Activated naive CD4-positive, alpha-beta T cell treated with anti-CD3 and anti-CD28 coated beads, Interleukin-2, amount 50 U/mL, for 24 hours (primary cell): ENCODE data around the gene CHCHD1.
"Not testable (repeated sequence)": the region's sequence is repeated elsewhere in the genome, so short reads cannot be mapped to it uniquely, and the experiment has no call there.

Experiments
- H3K27ac Mint-ChIP-seq: one replicate; pipeline ENCODE4 v1.8.0; 2021; ENCODE audit warnings: mild to moderate bottlenecking, mixed read lengths
- H3K27me3 Mint-ChIP-seq: one replicate; pipeline ENCODE4 v1.8.0; 2021; ENCODE audit warnings: mixed read lengths
- H3K36me3 Mint-ChIP-seq: one replicate; pipeline ENCODE4 v1.8.0; 2021; ENCODE audit warnings: mixed read lengths
- H3K4me1 Mint-ChIP-seq: one replicate; pipeline ENCODE4 v1.8.0; 2021; ENCODE audit warnings: mixed read lengths
- H3K4me3 Mint-ChIP-seq: one replicate; pipeline ENCODE4 v1.8.0; 2021; ENCODE audit warnings: mild to moderate bottlenecking, mixed read lengths
- H3K9me3 Mint-ChIP-seq: one replicate; pipeline ENCODE4 v1.8.0; 2021; ENCODE audit warnings: mixed read lengths

Gene CHCHD1

GRCh38 chr10:73781879-73782748 is at the start of gene CHCHD1:
Gene CHCHD1, plus strand, starts transcription at chr10:73782048. Its CDS starts 28 bp downstream, at chr10:73782076.
- no peaks in the 10 kb centered on the region for H3K9me3 Mint-ChIP-seq
- peak within 1 kb of the TSS; percentile 100 for H3K4me3 Mint-ChIP-seq
- H3K36me3 Mint-ChIP-seq: peaks cover 8% of the 10 kb centered on the region
- peaks cover 51% of the 10 kb centered on the region for H3K4me1 Mint-ChIP-seq
- peak within 1 kb of the TSS; percentile 100 for H3K27ac Mint-ChIP-seq
- no peaks in the 10 kb centered on the region for H3K27me3 Mint-ChIP-seq

- H3K27ac Mint-ChIP-seq: peak overlapping the region; percentile 46
- H3K27me3 Mint-ChIP-seq: no peaks in the 10 kb centered on the region
- H3K4me3 Mint-ChIP-seq: peak overlapping the region; percentile 42
- peaks cover 15% of the 10 kb centered on the region for H3K4me1 Mint-ChIP-seq
- no peaks in the 10 kb centered on the region for H3K9me3 Mint-ChIP-seq
- peaks cover 4% of the 10 kb centered on the region for H3K36me3 Mint-ChIP-seq
Measured at GRCh38 chr10:73732426-73732825, 49.4 kb upstream of the CHCHD1 start.

GRCh38 chr10:73732931-73733623 is 48.8 kb upstream of the CHCHD1 start:
- no peaks in the 10 kb centered on the region for H3K9me3 Mint-ChIP-seq
- H3K4me3 Mint-ChIP-seq: no peak overlapping the region
- H3K27me3 Mint-ChIP-seq: no peaks in the 10 kb centered on the region
- peaks cover 15% of the 10 kb centered on the region for H3K4me1 Mint-ChIP-seq
- peaks cover 2% of the 10 kb centered on the region for H3K36me3 Mint-ChIP-seq
- H3K27ac Mint-ChIP-seq: no peak overlapping the region

GRCh38 chr10:73734028-73734720 is 47.7 kb upstream of the CHCHD1 start:
- peaks cover 2% of the 10 kb centered on the region for H3K36me3 Mint-ChIP-seq
- H3K27ac Mint-ChIP-seq: no peak overlapping the region
- no peaks in the 10 kb centered on the region for H3K27me3 Mint-ChIP-seq
- no peaks in the 10 kb centered on the region for H3K9me3 Mint-ChIP-seq
- no peak overlapping the region for H3K4me3 Mint-ChIP-seq
- peaks cover 15% of the 10 kb centered on the region for H3K4me1 Mint-ChIP-seq

GRCh38 chr10:73734796-73735305 is 47.0 kb upstream of the CHCHD1 start:
- Mint-ChIP-seq H3K27me3 (no peaks in the 10 kb centered on the region), H3K36me3 (peaks cover 2% of the 10 kb centered on the region), H3K4me3 (no peak overlapping the region), H3K4me1 (peaks cover 12% of the 10 kb centered on the region), H3K27ac (no peak overlapping the region), H3K9me3 (no peaks in the 10 kb centered on the region)

DNA sequence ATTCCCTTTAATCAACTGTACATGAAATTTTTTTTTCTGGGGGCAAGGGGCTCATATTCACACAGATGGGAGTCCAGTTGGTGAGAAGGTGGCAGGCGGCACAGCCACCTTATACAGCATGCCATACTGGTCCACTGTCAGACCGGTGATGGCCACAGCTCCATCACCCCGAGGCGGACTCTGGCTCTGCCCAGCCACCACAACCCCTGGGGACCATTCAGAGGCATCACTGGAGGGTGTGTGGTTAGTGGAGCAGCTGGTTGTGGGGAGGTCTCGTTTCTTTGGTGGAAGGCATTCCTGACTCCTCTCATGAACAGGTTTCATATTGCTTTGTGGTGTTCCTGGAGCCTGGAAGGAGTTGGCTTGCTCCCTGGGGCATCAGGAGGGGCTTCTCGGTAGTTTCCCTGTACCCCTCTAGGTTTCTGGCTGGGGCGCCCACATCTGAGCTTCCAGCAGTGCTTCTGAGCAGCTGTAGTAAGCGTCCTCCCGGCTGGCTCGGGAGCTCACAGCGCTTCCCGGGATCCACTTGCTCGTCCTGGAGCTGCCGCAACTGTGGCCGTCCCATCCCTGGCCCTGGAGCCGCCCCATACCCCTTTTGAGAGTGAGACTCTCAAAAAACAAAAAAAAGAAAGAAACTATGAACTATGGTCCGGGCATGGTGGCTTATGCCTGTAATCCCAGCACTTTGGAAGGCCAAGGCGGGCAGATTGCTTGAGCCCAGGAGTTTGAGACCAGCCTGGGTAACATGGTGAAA is 41.2 kb upstream of the CHCHD1 start:
- not testable (repeated sequence) for H3K27me3 Mint-ChIP-seq, H3K27ac Mint-ChIP-seq, H3K36me3 Mint-ChIP-seq, H3K9me3 Mint-ChIP-seq, H3K4me3 Mint-ChIP-seq
- H3K4me1 Mint-ChIP-seq: peaks cover 16% of the 10 kb centered on the region

DNA sequence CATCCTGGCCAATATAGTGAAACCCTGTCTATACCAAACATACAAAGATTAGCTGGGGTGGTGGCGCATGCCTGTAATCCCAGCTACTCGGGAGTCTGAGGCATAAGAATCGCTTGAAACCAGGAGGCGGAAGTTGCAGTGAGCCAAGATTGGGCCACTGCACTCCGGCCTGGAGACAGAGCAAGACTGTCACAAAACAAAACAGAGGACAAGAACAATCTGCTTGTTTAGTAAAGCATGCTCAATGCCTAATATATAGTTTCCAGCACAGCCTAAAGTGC is 39.5 kb upstream of the CHCHD1 start:
- Mint-ChIP-seq H3K9me3 (no peaks in the 10 kb centered on the region), H3K27me3 (no peaks in the 10 kb centered on the region), H3K4me1 (peaks cover 26% of the 10 kb centered on the region), H3K36me3 (peaks cover 6% of the 10 kb centered on the region), H3K4me3 (no peak overlapping the region), H3K27ac (no peak overlapping the region)

DNA sequence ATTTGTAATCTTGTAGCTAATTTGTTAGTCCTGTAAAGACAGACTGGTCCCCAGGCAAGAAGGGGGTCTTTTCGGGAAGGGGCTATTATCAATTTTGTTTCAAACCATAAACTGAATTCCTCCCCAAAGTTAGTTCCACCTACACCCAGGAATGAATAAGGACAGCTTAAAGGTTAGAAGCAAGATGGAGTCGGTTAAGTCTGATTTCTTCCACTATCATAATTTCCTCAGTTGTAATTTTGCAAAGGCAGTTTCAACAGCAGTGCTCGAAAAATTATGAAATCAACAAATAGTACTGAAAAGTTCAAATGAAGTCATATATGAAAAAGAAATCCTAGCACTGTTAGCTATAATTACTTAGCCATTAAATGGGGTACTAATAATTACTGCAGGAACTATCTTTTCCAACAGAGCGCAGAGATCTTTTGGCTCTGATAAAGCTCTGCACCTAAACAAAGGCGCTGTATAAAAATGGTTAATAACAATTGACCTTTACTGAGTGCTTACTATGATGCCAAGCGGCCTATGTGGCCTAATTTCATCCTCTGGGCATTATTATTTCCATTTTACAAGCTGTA is 38.4 kb upstream of the CHCHD1 start:
- no peaks in the 10 kb centered on the region for H3K9me3 Mint-ChIP-seq

GRCh38 chr10:73743905-73744663 is 37.8 kb upstream of the CHCHD1 start, which contains the start of gene SEC24C:
Gene SEC24C, plus strand, starts transcription at chr10:73744372. Its CDS starts 2,461 bp downstream, at chr10:73746833.
- Mint-ChIP-seq H3K27ac (peak within 1 kb of the TSS; percentile 100), H3K4me1 (peaks cover 30% of the 10 kb centered on the region), H3K4me3 (peak within 1 kb of the TSS; percentile 99), H3K27me3 (no peaks in the 10 kb centered on the region), H3K36me3 (peaks cover 8% of the 10 kb centered on the region), H3K9me3 (no peaks in the 10 kb centered on the region)

More for the DNA sequence above, 38.4 kb upstream of the CHCHD1 start:
- H3K27ac Mint-ChIP-seq: peak overlapping the region; percentile 100
- H3K4me1 Mint-ChIP-seq: peaks cover 26% of the 10 kb centered on the region
- peak overlapping the region; percentile 99 for H3K4me3 Mint-ChIP-seq
- H3K36me3 Mint-ChIP-seq: peaks cover 6% of the 10 kb centered on the region
- no peaks in the 10 kb centered on the region for H3K27me3 Mint-ChIP-seq

DNA sequence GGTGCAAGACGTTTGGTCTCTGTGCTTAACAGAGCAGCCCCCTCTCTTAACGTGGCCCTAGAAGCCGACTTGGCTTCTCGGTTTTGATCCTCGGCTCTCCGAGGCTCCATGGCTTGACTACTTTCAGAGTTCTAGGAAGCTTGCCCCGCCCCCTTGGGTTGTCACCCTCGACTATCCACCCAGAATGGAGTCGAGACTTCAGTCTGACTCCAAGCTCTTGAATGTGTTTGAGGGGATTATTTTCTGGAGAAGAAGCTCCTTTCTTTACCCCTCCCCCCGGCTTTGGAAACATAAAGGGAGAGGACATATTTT is 37.2 kb upstream of the CHCHD1 start:
- H3K4me3 Mint-ChIP-seq: peak overlapping the region; percentile 99
- H3K27ac Mint-ChIP-seq: peak overlapping the region; percentile 100
- no peaks in the 10 kb centered on the region for H3K27me3 Mint-ChIP-seq
- peaks cover 11% of the 10 kb centered on the region for H3K36me3 Mint-ChIP-seq
- no peaks in the 10 kb centered on the region for H3K9me3 Mint-ChIP-seq
- H3K4me1 Mint-ChIP-seq: peaks cover 34% of the 10 kb centered on the region

DNA sequence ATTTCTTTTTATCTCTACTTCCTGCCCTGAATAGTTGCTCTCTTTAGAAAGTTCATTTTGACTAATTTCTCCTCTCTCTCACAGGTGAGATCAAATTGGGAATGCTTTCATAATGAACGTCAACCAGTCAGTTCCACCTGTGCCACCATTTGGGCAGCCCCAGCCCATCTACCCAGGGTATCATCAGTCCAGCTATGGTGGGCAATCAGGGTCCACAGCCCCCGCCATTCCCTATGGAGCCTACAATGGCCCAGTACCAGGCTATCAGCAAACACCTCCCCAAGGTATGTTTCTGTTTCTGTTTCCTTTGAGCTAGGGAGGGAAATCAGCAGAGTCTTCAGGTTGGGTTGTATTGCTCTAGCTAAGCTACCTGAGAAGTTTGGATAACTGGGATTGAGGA is 35.1 kb upstream of the CHCHD1 start:
- no peaks in the 10 kb centered on the region for H3K27me3 Mint-ChIP-seq
- peaks cover 16% of the 10 kb centered on the region for H3K36me3 Mint-ChIP-seq
- H3K27ac Mint-ChIP-seq: no peak overlapping the region
- H3K9me3 Mint-ChIP-seq: no peaks in the 10 kb centered on the region
- peaks cover 49% of the 10 kb centered on the region for H3K4me1 Mint-ChIP-seq
- H3K4me3 Mint-ChIP-seq: peak overlapping the region; percentile 72

GRCh38 chr10:73750819-73751218 is 31.0 kb upstream of the CHCHD1 start:
- Mint-ChIP-seq H3K36me3 (peaks cover 20% of the 10 kb centered on the region), H3K4me3 (no peak overlapping the region), H3K27ac (no peak overlapping the region), H3K4me1 (peaks cover 46% of the 10 kb centered on the region), H3K9me3 (no peaks in the 10 kb centered on the region), H3K27me3 (no peaks in the 10 kb centered on the region)

GRCh38 chr10:73756183-73756582 is 25.7 kb upstream of the CHCHD1 start:
- peaks cover 51% of the 10 kb centered on the region for H3K4me1 Mint-ChIP-seq
- H3K27ac Mint-ChIP-seq: no peak overlapping the region
- H3K9me3 Mint-ChIP-seq: no peaks in the 10 kb centered on the region
- H3K36me3 Mint-ChIP-seq: peaks cover 19% of the 10 kb centered on the region
- no peak overlapping the region for H3K4me3 Mint-ChIP-seq
- no peaks in the 10 kb centered on the region for H3K27me3 Mint-ChIP-seq

DNA sequence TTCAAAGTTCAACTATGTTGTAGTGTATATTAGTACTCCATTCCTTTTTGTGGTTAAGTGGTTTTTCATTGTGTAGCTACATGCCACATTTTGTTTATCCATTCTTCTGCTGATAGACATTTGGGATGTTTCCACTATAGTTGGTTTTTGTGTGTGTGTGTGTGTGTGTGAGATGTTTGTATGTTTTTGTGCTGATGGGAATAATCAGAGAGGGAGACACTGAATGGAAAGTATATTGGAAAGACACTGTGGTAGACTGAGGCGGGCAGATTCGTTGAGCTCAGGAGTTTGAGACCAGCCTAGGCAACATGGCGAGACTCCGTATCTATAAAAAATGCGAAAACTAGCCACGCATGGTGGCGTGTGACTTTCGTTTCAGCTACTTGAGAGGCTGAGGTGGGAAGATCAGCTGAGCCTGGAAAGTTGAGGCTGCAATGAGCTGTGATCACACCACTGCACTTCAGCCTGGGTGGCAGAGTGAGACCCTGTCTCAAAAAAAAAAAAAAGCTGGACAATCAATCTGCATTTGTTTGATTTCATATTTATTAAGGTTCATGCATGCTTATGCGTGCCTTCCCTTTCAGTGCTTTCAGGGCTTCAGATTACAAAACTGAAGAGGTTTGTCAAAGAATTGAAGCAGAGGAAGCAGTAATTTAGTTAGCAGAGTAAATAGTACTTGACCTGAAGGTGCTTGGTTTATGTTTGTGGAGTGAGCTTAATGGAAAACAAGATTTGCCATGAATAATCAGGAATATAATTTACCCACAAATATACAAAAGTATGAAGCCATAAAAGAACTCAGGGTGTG is 22.9 kb upstream of the CHCHD1 start:
- H3K36me3 Mint-ChIP-seq: peaks cover 15% of the 10 kb centered on the region
- no peaks in the 10 kb centered on the region for H3K9me3 Mint-ChIP-seq
- peak overlapping the region; percentile 41 for H3K27ac Mint-ChIP-seq
- H3K27me3 Mint-ChIP-seq: no peaks in the 10 kb centered on the region
- peaks cover 43% of the 10 kb centered on the region for H3K4me1 Mint-ChIP-seq
- H3K4me3 Mint-ChIP-seq: peak overlapping the region; percentile 16
